ENCODE data around the gene LRWD1. TPM values are rescaled to one million over a fixed set of nuclear protein-coding genes. Genes with fewer than 3 reads are reported as not detected.
"Not testable (repeated sequence)": the region's sequence is repeated elsewhere in the genome, so short reads cannot be mapped to it uniquely, and the experiment has no call there.

Gene LRWD1
- total RNA-seq, 1 experiment from 2014 or later, result 81.2 TPM

- DNase-seq (ENCODE audit: low spot score), result peak; percentile 85
These were observed 24.6 kb upstream of the LRWD1 start for GRCh38 chr7:102439963-102440795.

GRCh38 chr7:102444961-102445673, 19.7 kb upstream of the LRWD1 start:
- DNase-seq (ENCODE audit: low spot score), result no peak

DNA sequence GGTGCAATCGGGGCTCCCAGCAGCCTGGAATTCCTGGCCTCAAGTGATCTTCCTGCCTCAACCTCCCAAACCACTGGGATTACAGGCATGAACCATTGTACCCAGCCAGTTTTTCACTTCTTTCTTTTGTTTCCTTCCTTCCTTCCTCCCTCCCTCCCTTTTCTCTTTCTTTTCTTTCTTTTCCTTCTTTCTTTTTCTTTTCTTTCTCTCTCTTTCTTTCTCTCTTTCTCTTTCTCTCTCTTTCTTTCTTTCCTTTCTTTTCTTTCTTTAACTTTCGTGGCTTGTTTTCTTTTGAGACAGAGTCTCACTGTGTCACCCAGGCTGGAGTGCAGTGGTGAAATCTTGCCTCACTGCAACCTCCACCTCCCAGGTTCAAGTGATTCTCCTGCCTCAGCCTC, 19.1 kb upstream of the LRWD1 start:
- no peak for DNase-seq (ENCODE audit: low spot score)

- no peak for DNase-seq (ENCODE audit: low spot score)
These were observed 18.2 kb upstream of the LRWD1 start for GRCh38 chr7:102446387-102447156.

DNA sequence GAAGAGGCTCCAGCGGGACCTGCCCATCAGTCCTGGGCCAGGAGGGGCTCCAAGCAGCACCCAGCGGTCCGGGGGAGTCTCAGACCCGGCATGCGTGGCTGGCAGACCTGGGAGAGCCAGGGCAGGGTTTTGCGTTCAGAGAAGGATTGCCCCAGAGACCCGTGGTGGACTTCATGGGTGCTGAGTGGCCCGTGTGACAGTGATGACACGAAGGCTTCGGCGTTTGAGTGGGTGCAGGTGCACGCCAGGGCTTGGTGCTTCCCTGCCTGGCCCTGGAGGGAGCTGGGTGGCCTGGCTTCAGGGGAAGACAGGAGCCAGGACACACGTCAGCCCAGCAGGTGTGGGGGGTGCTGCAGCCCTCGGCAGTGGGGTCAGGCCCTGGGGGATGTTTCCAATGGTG, 17.5 kb upstream of the LRWD1 start:
- no peak for DNase-seq (ENCODE audit: low spot score)

GRCh38 chr7:102449136-102449535, 15.6 kb upstream of the LRWD1 start:
- no peak for DNase-seq (ENCODE audit: low spot score)

GRCh38 chr7:102450242-102450641, 14.5 kb upstream of the LRWD1 start:
- peak; percentile 70 for DNase-seq (ENCODE audit: low spot score)

DNA sequence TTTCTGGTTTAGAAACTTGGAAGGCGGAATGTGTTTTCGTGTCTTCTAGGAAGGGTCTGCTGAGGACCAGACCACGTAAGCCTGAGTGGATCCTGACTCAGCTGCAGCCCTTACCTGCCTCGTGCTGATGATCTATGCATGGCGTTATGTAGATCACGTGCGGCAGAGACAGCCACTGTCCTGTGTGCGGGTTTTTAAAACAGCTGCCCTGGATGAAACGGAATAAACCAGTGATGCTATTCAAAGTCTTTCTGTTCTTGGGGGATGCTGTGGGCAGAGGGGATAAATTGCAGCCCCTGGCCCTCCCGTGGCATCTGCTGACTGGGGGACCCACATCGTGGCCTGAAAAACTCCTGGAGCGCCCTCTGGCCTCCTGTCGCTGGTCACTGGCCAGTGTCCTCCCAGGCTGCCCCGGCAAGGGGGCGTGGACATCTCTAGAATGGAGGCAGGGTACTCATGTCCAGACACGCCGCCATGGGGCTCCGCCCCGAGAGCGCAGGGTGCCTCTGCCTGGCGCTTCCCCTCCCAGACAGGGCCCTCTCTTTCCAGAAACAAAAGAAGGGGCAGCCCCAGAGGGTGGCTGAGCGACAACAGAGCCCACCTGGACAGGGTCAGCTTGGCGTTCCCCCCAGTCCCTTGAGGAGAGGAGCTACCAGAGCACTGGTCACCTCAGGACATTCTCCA, 13.3 kb upstream of the LRWD1 start:
- no peak for DNase-seq (ENCODE audit: low spot score)

GRCh38 chr7:102452451-102452850, 12.3 kb upstream of the LRWD1 start:
- DNase-seq (ENCODE audit: low spot score), result no peak

DNA sequence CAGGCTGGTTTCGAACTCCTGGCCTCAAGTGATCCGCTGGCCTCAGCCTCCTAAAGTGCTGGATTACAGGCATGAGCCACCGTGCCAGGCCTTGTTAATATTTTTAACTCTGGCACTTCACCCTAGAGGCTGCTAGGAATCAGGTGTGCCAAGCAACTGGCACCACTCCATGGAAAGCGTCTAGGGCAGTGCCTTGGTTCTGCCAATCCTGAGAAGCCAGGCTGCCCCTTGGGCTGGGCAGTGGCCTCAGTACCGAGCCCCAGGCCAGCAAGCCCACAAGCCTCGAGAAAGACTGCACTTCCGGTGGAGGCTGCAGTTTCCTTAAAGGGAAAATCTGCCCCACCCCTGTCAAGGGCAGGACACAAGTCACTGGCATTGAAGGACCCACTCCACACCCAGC, 11.5 kb upstream of the LRWD1 start:
- no peak for DNase-seq (ENCODE audit: low spot score)

GRCh38 chr7:102454468-102454867, 10.3 kb upstream of the LRWD1 start:
- no peak for DNase-seq (ENCODE audit: low spot score)

DNA sequence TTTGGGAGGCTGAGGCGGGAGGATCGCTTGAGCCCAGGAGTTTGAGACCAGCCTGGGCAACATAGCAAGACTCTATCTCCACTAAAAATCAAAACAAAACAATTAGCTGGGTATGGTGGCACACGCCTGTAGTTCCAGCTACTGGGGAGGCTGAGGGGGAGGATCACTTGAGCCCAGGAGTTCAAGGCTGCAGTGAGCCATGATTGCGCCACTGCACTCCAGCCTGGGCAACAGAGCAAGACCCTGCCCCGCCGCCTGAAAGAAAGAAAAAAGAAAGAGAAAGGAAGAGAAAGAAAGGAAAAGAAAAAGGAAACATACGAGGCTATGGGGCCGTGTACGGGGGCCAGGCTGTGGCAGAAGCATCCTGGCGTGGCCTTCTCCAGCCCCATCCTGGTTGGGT, 9.9 kb upstream of the LRWD1 start:
- DNase-seq (ENCODE audit: low spot score), result not testable (repeated sequence)

GRCh38 chr7:102455596-102455995, 9.2 kb upstream of the LRWD1 start:
- DNase-seq (ENCODE audit: low spot score), result no peak

- no peak for DNase-seq (ENCODE audit: low spot score)
These were observed 8.5 kb upstream of the LRWD1 start for GRCh38 chr7:102456327-102456726.

DNA sequence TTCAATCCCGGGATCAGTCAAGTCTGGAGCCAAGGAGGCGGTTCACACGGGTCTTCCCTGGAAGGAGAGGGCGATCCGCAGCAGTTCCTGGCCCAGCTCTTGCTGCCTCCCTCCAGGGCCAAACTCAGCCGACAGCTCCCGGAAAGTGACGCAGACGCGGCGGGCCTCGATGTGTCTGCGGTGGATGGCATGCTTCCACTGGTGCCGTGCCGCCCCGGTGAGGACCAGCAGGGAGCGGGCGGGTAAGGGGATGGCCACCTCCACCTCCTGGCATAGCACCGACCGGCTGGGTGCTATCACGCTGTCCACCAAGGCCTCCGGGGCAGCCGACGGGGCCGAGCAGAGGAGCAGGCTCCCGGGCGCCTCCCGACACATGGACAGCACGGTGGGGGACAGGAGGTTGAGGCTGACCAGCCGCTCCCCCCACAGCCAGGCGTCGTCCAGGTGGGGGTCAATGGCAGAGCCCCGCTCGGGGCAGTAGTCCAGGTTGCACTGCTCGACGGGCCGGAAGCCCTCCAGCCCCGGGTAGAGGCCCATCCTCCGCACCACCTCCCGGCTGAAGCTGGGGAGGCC, 7.3 kb upstream of the LRWD1 start:
- no peak for DNase-seq (ENCODE audit: low spot score)

DNA sequence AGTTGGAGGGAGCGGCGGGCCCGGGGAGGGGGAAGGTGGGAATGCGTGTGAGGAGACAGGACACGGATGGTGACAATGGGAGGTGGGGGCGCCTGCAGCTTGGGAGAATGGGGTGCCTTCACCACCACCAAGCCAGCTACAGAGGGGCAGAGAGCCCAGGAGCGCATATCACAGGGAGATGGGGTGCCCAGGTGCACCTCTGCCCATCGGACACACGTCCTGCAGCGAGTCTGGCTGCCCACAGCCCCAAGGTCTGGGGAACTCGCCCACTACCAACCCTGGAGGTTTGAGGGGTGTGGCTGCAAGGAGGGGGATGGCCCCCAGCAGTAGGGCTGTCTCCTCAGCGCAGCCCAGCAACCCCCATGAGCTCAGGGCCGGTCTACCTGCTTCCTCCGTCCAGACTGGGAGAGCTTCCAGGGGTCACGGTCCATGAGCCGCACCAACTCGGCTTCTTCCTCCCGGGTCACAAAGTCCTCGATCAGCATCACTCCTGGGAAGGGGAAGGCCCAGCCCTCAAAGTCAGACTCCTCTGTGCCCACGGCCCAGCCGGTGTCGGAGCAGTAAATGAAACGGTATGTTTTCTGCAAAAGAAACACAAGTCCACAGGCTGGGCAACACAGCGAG, 5.5 kb upstream of the LRWD1 start:
- DNase-seq (ENCODE audit: low spot score), result no peak

GRCh38 chr7:102460467-102460866, 4.3 kb upstream of the LRWD1 start:
- DNase-seq (ENCODE audit: low spot score), result no peak

DNA sequence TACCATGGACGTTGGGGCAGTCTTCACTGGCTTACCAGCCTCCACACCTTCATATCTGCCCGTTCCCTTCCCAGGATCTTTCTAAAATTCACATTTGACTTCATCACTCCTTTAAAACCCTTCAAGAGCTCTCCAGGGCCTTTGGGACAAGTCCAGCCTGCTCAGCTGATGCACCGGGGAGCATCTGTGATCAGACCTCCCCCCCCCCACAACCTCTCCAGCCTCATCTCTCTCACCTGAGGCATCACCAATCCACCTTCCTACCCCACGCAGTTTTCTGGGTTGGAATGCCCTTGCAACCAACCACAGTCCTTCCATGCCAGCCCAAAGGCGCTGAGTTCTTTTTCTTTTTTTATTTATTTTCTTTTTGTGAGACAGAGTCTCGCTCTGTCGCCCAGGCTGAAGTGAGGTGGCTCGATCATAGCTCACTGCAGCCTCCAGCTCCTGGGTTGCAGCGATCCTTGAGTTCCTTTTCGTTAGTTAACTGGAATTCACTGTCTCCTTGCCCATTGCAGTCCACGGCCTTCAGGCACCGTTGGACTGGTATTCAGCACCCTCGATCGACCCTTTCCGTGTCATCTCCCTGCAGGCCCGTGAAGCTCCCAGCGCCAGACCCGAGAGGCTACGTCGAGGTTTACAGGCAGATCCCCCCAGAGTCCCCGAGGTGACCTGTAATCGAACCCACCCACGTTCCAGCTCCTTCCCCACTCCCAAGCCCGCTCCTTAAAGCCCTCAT, 775 bp upstream of the LRWD1 start:
- DNase-seq (ENCODE audit: low spot score), result peak; percentile 32

DNA sequence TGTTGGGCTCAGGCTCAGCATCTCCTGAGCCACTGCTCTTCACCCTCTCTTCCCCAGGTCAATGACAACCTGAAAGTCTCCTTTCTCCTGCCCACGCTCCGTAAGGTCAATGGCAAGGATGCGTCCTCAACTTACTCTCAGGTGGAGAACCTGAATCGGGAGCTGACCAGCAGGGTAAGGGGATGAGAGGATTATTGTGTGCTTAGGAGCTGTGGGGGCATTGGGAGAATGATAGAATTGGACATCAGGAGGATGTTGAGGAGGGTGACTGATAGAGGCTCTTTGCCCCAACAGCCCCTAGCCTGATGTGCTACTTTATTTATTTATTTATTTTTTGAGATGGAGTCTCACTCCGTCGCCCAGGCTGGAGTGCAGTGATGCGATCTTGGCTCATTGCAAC, 1.3 kb downstream of the LRWD1 start:
- no peak for DNase-seq (ENCODE audit: low spot score)

All from HT-29 (cell line).